ENCODE results near the gene KCP.

The KCP gene

GRCh38 chr7:128924707-128925588, 14.4 kb upstream of the KCP start:
- no peak for DNase-seq (ENCODE audit: low read depth)
- TF ChIP-seq CTCF (IDR thresholded peaks at IDR 0.05; ENCODE audit: low read depth, low read length, missing control alignments), result no peak
- H3K4me3 ChIP-seq (ENCODE audit: low read depth, low read length), result no peak overlapping the region

- no peak for TF ChIP-seq CTCF (IDR thresholded peaks at IDR 0.05; ENCODE audit: low read depth, low read length, missing control alignments)
- H3K4me3 ChIP-seq (ENCODE audit: low read depth, low read length), result no peak overlapping the region
- DNase-seq (ENCODE audit: low read depth), result no peak
Measured at GRCh38 chr7:128923411-128923800, 12.9 kb upstream of the KCP start.

- H3K4me3 ChIP-seq (ENCODE audit: low read depth, low read length), result no peak overlapping the region
Measured at GRCh38 chr7:128922496-128923410, 12.2 kb upstream of the KCP start.

DNA sequence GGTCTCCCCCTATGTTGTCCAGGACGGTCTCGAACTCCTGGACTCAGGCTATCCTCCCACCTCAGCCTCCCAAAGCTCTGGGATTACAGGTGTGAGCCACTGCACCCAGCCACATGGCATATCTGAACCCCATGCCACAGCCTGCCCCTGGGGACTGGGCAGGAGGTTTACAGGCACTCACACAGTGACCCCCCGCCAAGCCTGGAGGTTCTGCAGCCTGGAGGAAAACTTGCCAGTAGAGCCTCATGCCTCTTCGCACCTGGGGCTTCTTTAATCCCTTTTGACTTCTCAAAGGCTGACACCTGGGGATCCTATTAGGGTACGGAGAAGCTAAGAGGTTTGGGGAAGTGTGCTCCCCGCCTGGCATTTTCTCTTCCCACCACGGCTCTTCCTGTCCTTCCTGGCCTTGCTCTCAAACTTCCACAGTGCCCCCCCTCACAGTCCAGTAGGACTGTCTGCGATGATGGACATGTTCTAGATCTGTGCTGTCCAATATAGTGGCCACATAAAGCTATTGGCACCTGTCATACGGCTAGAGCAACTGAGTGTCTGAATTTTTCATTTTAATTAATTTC, 11.4 kb upstream of the KCP start:
- no peak for TF ChIP-seq CTCF (IDR thresholded peaks at IDR 0.05; ENCODE audit: low read depth, low read length, missing control alignments)
- H3K4me3 ChIP-seq (ENCODE audit: low read depth, low read length), result no peak overlapping the region
- DNase-seq (ENCODE audit: low read depth), result no peak

More at GRCh38 chr7:128922496-128923410, 12.2 kb upstream of the KCP start:
- no peak for TF ChIP-seq CTCF (IDR thresholded peaks at IDR 0.05; ENCODE audit: low read depth, low read length, missing control alignments)
- no peak for DNase-seq (ENCODE audit: low read depth)

GRCh38 chr7:128920913-128921582, 10.5 kb upstream of the KCP start:
- no peak overlapping the region for H3K4me3 ChIP-seq (ENCODE audit: low read depth, low read length)
- DNase-seq (ENCODE audit: low read depth), result no peak
- TF ChIP-seq CTCF (IDR thresholded peaks at IDR 0.05; ENCODE audit: low read depth, low read length, missing control alignments), result no peak

Measured in GM12864 (cell line).